HepG2 (cell line): ENCODE results near the gene CCDC38.

Source experiments
- ATF2 ChIP-seq: sonication (generic); formaldehyde crosslinking; IDR thresholded peaks from 2 replicates; pipeline ENCODE4 v1.4.0; 2020; ENCODE audit warnings: missing genetic modification reagents
- CTCF ChIP-seq: sonication (generic); formaldehyde crosslinking; IDR thresholded peaks from 2 replicates; pipeline ENCODE4 v1.5.0; 2020; ENCODE audit warnings: mild to moderate bottlenecking, missing genetic modification reagents, moderate library complexity
- GABPA ChIP-seq, 2 experiments: IDR thresholded peaks; 2 replicates each; pipeline ENCODE4 v1.6.1; 2011 to 2016; ENCODE audit warnings: low read depth in 2 of 2, low read length in 1 of 2, missing biosample characterization in 1 of 2, missing genetic modification characterization in 1 of 2
- MAZ ChIP-seq, 2 experiments: sonication (generic) in 1 of 2; formaldehyde crosslinking in 1 of 2; IDR thresholded peaks; 2 replicates each; pipeline versions ENCODE4 v1.5.0 to v1.6.1; 2012 to 2020; ENCODE audit warnings: low read depth in 2 of 2, mild to moderate bottlenecking in 2 of 2, borderline replicate concordance in 1 of 2, improper control_type of control experiment in 1 of 2, low read length in 1 of 2, missing genetic modification reagents in 1 of 2, moderate library complexity in 1 of 2
- NFYB ChIP-seq: sonication (generic); formaldehyde crosslinking; IDR thresholded peaks from 2 replicates; pipeline ENCODE4 v1.4.0; 2020; ENCODE audit warnings: missing genetic modification reagents
- POLR2A ChIP-seq, 2 experiments: IDR thresholded peaks; 2 replicates each; pipeline ENCODE4 v1.6.1; 2011; ENCODE audit warnings: low read depth in 2 of 2, low read length in 2 of 2, mild to moderate bottlenecking in 1 of 2, moderate library complexity in 1 of 2; ENCODE audit not compliant: insufficient read depth in 1 of 2
- RBM22 ChIP-seq: fragments of 200-400 bp; formaldehyde crosslinking; optimal IDR thresholded peaks from 2 replicates; pipeline ENCODE3; 2017; ENCODE audit warnings: mild to moderate bottlenecking, low read length, moderate library complexity
- ZNF484 ChIP-seq: sonication (generic); formaldehyde crosslinking; IDR thresholded peaks from 2 replicates; pipeline ENCODE4 v1.5.1; 2020; ENCODE audit warnings: mild to moderate bottlenecking, low read depth, missing genetic modification reagents, borderline replicate concordance
- ZNF513 ChIP-seq: sonication (generic); formaldehyde crosslinking; conservative IDR thresholded peaks from 2 replicates; pipeline ENCODE4 v1.5.0; 2020; ENCODE audit warnings: missing genetic modification reagents

GRCh38 chr12:95890958-95891357 is 51.5 kb downstream of the CCDC38 start:
- TF ChIP-seq ATF2 (CRISPR knock-in tag) (no peak), ZNF484 (CRISPR knock-in tag) (no peak), POLR2A (IDR thresholded peaks at IDR 0.05; ENCODE audit: insufficient read depth in 1 of 2, low read depth in 2 of 2, low read length in 2 of 2) (no peak), CTCF (CRISPR knock-in tag) (no peak), MAZ (IDR thresholded peaks at IDR 0.05; ENCODE audit: borderline replicate concordance, low read depth, low read length) (no peak), MAZ (CRISPR knock-in tag; IDR thresholded peaks at IDR 0.05; ENCODE audit: low read depth) (no peak), NFYB (CRISPR knock-in tag) (no peak), ZNF513 (no peak), GABPA (IDR thresholded peaks at IDR 0.05; ENCODE audit: low read depth, low read length) (no peak), GABPA (CRISPR knock-in tag; IDR thresholded peaks at IDR 0.05; ENCODE audit: low read depth) (no peak), RBM22 (no peak)
